Activated CD4-positive, alpha-beta T cell treated with anti-CD3 and anti-CD28 coated beads, Interleukin-2, amount 50 U/mL, for 16 hours (primary cell): ENCODE data around the gene BORCS5.
A peak's percentile ranks its signal among the peaks of the same experiment; 100 is the strongest.

Source experiments
- DNase-seq: peaks from one replicate; pipeline ENCODE4 v3.0.0-alpha.2; 2020

The BORCS5 gene

DNA sequence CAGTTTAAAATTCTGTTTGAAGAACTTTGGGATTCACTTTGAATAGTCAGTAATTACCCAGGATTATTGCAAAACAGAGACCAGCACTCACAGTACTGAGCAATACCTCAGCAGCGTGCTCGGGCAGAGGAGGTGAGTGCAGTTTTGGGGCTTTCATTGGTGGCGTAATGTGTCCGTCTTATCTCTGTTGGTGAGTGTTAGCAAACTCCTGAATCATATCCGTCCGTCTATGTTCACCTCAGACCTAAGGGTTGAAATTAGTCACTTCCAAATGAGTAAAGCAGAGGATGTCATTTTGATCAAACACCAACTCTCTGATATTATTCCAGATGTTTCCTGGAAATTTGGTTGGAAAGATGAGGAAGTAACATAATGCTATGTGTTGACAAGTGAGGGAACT lies 82.8 kb downstream of the BORCS5 start:
- peak; percentile 95 for DNase-seq

DNA sequence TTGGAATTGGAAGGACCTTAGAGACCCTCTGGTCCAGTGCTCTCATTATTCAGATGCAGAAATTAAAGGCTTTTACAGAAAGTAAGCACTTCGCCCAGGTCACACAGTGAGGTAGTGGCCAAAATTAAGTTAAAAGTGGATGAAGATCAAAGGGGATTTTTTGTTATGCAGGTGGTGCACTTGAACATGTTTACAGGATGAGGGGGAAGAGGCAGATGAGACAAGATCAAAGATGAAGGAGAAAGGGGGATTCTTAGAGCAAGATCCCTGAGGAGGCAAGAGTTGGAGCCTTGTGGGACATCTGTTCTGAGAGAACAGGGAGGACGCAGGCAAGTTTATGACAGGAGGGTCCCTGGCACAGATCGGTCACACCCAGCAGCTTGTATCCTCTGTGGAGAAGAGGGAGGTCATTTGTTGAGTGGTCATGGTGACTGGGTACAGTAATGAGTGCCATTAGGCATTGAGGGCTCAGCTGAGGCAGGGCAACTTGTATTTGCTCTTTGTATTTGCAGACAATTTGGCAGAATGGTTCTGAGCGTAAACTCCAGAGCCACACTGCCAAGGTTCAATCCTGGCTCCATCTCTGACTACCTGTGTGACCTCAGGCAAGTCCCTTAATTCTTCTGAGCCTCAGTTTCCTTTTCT lies 84.0 kb downstream of the BORCS5 start:
- DNase-seq = no peak

DNA sequence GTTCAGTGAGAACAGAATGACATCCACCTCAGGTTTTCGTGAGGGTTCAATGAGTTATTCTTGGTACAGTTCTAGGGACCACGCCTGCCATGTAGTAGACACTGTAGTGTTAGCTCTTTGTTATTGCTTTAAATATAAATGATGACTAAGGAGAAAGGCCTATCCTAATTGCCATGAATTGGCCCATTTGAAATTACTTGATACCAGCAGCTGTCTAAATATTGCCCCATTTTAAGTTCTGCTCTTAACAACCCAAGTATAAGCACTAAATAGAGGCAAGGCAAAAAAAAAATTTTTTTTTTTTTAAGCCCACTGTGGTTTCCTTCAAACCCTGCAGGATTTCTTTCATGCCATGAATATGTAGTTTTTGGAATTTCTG lies 84.5 kb downstream of the BORCS5 start:
- no peak for DNase-seq

DNA sequence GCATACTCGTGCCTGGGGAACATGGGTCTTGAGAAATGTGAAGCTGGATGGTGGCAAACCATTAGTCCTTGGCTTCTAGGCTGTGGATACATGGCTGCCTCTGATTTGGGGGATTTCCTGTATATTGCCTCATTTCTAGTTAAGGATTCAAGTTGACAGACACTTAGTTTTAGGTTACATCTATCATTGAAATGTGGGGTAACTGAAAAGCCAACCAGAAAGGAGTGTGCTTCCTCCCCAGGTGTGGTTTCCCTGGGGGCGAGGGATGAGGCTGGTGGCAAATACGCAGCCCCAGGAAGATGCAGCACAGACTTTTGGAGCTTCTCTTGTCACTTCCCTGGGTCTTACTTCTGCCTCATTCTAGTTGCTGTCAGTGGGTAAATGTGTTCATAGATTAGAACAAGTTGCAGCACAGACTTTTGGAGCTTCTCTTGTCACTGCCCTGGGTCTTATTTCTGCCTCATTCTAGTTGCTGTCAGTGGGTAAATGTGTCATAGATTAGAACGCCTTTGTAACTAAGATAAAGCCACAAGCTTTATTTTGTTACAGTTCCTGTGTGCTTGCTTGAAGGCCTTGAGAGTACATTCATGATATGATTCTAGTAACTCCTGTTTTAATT lies 85.1 kb downstream of the BORCS5 start:
- DNase-seq = peak; percentile 79

DNA sequence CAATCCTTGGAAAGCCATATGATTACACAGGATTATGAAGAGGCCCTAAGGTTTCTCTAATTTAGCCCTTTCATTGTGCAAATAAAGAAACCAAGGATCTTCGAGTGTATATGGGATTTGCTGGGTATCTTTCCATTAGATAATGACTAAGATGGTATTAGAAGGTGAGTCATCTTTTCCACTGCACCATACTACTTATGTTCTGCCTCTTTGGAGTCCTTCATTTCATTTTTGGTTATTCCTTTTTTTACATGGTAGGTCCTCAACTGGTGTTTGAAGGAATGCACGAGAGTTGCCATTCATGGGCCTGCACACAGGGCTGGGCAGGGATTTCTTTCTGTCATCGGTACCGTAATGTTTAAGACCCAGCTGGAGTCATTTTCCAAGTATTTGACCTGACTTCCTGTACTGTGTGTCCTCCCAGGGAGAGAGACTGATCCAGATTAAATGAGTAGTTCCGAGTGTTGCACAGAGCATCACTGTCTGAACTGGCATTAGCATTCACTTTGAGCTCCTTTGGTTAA lies 85.7 kb downstream of the BORCS5 start:
- DNase-seq = peak; percentile 64

DNA sequence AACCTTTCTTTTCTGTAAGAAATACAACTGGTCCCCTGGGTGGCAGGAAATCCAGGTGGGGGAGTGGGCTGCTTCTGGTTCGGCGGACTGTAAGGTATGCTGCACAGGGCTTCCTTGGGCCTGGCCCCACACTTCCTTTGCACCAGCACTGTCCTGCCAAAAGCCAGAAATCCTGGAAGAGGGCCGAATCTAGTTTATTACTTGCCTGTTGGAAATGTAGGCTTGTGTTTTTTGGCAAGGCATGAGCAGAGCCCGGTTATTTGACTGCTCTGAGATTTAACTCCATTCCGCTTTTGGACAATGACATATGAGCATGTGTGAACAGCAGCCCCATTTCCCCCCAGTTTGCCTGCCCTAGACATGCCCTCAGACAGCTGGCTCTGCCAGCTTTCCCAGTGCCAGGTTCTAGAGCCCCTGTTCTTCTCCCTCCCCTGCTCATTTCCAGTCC lies 86.6 kb downstream of the BORCS5 start:
- DNase-seq = no peak

DNA sequence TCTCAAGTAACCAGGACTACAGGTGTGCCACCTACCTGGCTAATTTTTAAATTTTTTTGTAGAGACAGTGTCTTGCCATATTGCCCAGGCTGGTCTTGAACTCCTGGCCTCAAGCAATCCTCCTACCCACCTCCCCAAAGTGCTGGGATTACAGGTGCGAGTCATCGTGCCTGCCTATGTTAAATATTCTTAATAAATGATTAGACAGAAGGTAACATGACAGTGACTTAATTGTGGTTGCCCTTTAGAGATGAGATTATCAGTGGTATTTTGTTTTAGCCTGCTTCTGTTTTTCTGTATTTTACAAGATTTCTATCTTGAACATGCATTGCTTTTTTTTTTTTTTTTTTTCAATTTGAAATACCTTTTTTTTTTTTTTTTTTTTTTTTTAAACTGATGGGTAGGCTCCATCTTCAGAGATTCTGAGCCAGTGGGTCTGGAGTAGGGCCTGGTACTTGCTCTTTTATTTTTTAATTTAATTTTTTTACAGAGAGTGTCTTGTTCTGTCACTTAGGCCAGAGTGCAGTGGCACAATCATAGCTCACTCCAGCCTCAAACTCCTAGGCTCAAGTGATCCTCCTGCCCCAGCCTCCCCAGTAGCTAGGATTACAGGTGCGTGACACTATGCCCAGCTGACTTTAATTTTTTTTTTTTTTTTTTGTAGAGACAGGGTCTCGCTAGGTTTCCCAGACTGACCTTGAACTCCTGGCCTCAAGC lies 88.4 kb downstream of the BORCS5 start:
- no peak for DNase-seq

DNA sequence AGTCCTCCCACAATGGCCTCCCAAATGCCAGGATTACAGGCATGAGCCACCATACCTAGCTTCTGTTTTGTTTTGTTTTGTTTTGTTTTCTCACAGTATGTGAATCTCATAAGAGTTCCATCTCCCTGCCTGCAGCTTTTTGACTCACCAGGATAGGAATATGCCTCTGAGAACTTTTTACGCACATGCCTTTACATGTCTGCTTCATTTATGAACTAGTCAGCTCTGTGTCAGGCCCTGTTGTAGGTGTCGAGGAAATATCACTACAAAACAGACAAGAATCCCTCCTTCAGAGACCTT lies 89.0 kb downstream of the BORCS5 start:
- no peak for DNase-seq

DNA sequence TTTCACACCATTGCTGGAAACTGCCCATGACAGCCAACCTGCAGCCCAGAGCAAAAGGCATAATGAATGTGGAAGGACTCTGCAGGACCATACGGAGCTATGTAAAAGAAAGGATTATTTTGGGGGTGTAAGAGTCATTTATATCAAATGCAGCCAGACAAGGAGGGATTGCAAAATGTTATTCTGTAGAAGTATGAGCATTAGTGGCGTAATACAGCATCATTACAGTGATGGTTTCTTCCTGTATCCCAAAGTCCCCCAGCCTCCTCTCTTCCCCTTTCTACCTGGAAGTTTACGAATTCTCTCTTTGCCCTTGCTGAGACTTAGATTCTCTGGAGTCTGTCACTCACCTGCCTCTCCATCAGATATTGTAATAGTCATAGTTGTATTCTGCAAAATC lies 89.9 kb downstream of the BORCS5 start:
- no peak for DNase-seq

DNA sequence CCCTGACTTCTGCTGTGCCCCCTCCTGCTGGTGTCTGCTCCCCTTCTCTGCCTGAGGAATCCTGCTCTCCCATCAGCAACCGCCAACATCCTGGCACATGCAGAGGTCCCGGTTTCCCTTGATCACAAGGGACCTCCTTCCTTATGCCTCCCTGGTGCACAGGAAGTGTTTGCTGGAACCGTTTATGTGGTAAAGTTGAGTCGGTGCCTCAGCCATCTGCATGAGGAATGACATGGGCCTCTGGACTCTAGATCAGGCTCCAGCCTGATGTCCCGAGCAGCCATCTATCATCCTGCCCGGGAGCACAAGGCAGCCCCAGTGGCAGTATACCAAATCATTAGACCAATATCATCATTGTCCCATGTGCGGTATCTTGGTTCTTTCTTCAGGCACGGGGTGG lies 90.4 kb downstream of the BORCS5 start:
- DNase-seq = no peak

DNA sequence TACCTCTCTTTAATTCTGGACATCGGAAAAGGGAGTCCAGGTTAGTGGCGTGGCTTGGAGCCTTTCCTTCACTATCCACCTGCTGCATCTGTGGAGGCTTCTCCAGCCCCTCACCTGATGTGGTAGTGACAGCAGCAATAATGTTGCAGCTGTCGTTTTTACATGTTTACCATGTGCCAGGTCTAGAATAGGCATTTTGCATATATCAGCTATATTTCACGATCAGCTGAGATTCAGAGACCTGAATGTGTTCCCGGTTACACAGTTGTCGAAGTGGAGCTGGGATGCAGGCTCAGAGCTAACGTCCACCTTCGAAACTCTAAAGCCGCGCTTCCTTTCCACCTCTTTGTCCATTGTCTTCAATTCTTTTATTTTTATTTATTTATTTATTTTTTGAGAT lies 91.0 kb downstream of the BORCS5 start:
- DNase-seq = no peak

DNA sequence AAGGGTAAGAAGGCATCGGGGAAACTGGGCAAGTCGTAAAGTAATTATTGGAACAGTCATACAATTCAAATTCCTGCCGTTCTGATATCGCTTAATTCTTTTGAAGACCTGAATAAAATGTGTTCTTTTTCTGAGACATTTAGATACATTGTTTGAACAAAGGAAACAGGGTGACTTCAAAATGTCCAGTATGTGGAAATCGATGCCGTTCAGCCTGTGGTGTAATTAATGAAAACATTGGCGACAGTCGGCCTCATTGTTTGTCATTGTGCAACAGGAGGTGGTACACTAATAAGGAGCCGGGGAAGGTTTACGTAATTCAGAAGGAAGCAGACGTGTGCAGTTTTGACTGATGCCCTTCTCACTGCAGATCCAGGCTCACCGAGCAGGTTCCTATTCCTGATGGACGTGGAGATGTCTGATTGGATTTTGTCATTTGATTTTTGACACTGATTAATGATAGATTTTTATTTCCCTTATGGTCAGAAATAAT lies 92.7 kb downstream of the BORCS5 start:
- no peak for DNase-seq

DNA sequence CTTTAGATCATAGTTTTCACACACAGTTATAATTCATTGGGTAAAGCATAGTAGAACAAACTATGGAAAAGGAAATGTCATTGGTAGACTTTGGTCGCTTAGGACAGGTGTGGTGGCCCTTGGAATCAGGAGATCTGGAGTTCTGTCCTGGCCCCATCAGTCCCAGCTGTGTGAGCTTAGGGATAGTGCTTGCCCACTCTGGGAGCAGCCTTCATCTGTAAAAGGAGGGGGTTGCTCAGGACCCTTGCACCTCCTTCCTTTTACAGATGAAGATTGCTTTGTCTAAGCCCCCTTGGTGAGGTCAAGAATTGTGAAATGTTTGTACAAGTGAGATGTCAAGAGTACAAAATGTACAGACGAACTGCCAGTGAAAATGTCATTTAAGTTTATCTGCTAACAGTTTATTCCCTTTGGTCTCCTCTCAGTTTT lies 93.2 kb downstream of the BORCS5 start:
- no peak for DNase-seq

DNA sequence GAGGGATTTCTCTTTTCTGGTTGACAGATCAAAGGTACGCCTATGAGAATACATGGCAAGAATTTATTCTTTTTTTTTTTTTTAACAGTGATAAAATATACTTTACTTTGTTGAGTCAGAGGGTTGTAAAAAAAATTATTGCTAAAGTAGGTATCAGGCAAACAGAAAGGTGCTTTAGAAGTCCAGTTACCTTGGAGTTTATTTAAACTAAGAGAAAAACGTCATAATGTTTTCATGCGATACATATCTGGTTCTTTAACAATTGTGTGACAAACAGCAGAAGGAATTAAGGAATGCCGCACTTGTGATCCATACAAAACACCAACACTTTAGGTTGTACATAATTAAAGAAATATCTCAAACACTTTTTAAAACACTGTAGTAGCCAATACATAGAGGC lies 94.2 kb downstream of the BORCS5 start:
- DNase-seq = no peak

DNA sequence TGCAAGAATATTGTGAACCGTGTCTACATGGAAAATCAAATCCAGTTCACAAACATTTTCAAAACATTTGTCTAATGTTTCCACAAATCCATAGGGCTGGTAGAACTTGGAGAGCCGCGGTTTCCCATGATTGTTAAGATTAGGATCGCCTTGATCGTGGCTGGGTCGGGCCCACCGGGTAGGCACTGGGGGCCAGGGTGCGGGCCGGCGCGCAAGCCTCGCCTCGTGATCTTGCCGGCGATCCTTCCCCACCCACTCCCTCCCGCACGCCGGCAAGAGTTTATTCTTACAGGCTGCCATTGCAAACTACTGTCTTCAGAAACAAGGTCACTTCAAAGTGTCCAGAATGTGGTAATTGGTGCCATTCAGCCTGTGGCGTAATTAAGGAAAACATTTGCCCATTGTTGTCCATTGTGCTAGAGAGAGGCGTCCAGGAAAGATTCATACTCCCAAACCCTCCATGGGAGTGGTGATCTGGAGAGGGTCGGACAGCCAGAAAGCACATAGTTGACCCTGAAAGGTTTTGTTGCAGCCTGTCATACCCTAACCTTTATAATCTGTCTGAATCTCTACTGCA lies 95.5 kb downstream of the BORCS5 start:
- no peak for DNase-seq

DNA sequence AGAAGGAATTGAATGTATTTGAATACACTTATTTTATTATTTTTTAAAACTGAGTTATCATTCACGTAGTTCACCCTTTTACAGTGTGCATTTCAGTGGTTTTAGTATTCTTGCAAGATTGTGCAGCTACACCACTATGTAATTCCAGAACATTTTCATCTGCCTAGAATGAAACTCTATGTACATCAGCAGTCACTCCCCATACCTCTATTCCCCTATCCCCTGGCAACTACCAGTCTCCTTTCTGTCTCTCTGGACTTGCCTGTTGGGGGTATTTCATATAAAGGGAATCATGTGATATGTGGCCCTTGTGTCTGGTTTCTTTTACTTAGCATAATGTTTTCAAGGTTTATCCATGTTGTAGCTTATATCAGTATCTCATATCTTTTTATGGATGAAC lies 96.8 kb downstream of the BORCS5 start:
- no peak for DNase-seq

DNA sequence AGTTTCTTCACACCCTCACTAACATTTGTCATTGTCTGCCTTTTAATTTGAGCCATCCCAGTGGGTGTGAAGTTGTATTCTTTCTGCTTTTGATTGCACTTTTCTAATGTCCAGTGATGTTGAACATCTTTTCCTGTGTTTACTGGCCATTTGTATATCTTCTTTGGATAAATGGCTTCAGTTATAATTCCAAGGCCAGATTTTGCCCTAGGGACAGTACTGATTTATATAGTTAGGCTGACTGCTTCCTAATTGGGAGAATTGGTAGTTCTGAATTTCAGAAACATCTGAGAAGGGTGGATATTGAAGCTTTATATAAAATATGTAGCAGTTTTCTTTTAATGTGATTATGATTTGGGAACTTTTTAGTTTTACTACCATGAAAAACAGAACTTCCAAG lies 97.4 kb downstream of the BORCS5 start:
- DNase-seq = no peak

DNA sequence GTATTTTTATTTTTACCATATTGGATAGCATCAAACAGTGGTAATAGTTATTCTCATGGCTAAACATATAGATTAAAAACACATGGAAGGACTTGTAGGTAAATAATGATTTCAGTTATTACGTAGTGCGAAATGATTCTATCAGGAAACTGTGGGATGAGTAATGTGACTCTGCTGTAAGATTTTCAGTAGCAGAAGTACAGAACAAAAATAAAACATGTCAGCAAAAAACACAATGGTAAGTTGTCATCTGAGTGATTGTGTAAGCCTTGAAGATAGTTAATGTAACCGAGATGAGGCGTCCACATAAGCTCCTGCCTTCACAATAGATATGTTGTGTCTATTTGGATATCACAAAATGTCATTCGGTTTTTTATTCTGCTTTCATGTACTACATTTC lies 99.8 kb downstream of the BORCS5 start:
- peak; percentile 82 for DNase-seq

DNA sequence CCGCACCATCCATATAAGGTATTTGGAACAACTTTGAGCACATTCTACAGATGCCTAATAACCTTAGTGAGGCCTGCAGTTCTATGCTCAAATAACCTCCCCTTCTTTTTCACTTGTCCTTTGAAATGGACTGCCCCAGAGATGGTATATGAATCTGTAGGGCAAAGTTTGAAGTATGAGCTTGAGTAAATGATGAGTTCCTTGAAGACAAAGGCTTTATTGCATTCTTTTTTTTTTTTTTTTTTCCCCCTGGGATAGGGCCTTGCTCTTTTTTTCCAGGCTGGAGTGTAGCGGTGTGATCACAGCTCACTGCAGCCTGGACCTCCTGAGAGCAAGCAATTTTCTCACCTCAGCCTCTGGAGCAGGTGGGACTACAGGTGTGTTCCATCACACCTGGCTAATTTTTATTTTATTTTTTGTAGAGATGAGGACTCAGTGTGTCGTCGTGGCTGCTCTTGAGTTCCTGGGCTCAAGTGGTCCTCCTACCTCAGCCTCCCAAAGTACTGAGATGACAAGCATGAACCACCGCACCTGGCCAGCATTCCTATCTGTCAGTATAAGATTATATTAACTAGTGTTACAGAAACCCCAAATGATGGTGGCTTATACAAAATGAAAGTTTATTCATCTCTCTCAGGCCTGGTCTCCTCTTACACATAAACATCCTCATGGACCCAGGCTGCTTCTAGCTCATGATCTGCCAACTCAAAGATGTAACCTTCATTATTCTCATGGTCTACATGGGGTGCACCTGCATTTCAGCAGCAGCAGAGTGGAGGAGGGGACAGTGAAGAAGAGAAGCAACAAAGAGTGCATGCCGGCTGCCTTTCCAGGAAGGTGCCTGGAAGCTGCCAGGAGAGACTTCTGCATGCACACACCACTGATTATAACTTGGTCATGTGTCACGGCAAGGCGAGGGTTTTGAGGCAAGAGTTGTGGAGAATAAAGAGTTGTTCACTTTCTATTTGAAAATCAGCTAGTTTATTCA lies 104.4 kb downstream of the BORCS5 start:
- DNase-seq = peak; percentile 82

DNA sequence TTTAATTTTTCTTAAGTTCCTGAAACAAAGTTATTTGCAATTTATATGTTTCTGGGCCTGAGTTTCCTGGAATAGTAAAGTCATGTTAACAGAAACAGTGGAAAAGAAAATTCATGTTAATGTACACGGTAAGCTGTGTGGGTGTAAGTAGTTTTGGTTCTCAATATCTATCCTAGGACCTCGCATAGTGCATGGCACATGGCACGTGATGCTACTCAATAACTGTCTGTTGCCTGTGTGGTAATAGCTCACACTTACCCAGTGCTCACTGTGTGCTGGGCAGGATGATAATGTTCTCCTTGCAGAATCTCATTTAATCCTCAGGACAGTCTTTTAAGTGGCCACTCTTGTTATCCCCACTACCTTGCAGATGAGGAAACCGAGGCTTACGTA lies 105.0 kb downstream of the BORCS5 start:
- DNase-seq = peak; percentile 81

DNA sequence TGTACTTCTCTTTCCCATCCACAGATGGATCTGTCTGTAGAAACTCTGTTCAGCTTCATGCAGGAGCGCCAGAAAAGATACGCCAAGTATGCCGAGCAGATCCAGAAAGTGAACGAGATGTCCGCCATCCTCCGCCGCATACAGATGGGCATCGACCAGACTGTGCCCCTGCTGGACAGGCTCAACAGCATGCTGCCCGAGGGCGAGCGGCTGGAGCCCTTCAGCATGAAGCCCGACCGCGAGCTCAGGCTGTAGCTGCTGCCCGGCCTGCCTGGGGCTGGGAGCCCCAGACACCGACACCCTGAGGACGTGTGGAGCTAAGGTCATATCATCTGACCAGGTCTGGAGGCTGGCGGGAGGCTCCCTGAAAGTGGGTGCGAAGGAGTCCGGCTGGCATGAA lies 108.6 kb downstream of the BORCS5 start:
- DNase-seq = no peak

DNA sequence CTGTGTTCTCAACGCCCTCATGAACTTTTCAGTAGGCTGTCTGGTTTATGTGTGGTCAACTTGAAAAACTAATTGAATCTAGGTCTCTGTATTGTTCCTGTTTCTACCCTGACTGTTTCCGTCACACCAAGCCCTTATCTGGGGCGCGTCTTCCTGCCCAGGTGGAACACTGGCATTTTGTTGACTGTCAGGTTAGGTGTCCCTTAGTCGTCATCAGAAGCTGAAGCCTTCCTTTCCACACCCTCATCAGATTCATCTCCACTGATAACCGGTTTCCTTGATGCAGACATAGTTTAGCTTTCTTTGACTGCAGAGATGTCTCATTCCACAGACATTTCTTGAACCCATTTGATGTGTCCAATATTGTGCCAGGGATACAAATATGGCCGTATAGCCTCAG lies 109.3 kb downstream of the BORCS5 start:
- DNase-seq = peak; percentile 74

DNA sequence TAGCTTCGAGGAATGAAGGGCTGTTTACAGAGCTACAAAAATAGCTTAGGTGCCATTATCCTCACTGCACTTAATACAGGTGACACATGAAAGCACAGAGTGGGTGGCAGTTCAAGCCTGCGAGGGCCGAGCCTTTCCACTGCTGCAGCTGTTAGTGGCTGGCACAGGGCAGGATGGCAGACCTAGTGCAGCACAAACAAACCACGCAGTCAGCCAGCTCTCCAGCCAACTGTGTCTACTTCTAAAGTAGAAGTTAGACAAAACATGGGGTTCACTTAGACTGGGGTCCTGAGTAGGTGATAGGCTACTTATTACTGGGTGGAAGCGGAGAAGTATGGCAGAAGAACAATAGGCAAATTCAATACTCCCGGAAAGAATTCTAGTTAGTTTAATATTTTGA lies 110.4 kb downstream of the BORCS5 start:
- no peak for DNase-seq
